Measurements from ENCODE around the gene PRRX1. TPM values are rescaled to one million over a fixed set of nuclear protein-coding genes. Genes with fewer than 3 reads are reported as not detected.

Gene PRRX1
- polyA plus RNA-seq, 3 donors: not detected

- H3K4me3 Mint-ChIP-seq: no peak overlapping the region
- WGBS (ENCODE audit: insufficient coverage): 90% methylated on average over 1 of the region's 1 CpG
These were observed 37.1 kb downstream of the PRRX1 start for GRCh38 chr1:170700842-170701615.

DNA sequence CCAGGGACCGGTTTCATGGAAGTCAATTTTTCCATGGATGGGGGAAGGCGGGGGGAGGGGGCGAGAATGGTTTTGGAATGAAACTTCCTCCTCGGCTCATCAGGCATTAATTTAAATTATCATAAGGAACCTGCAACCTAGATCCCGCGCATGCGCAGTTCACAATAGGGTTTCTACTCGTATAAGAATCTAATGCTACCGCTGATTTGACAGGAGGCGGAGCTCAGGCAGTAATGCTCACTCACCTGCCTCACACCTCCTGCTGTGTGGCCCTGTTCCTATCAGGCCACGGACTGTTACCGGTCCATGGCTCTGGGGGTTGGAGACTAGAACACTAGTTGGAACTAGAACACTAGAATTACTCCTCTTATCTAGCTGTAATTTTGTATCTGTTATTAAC, 38.0 kb downstream of the PRRX1 start:
- Mint-ChIP-seq H3K27ac (no peak overlapping the region), H3K27me3 (ENCODE audit: low read depth in 3 of 3) (peaks cover 0 to 4% (median 2%) of the 10 kb centered on the region in 3 donors), H3K4me1 (no peaks in the 10 kb centered on the region), H3K9me3 (peaks cover 0 to 4% (median 0%) of the 10 kb centered on the region in 7 donors), H3K4me3 (no peak overlapping the region), H3K36me3 (no peaks in the 10 kb centered on the region)
- TF ChIP-seq, protein P1, sequence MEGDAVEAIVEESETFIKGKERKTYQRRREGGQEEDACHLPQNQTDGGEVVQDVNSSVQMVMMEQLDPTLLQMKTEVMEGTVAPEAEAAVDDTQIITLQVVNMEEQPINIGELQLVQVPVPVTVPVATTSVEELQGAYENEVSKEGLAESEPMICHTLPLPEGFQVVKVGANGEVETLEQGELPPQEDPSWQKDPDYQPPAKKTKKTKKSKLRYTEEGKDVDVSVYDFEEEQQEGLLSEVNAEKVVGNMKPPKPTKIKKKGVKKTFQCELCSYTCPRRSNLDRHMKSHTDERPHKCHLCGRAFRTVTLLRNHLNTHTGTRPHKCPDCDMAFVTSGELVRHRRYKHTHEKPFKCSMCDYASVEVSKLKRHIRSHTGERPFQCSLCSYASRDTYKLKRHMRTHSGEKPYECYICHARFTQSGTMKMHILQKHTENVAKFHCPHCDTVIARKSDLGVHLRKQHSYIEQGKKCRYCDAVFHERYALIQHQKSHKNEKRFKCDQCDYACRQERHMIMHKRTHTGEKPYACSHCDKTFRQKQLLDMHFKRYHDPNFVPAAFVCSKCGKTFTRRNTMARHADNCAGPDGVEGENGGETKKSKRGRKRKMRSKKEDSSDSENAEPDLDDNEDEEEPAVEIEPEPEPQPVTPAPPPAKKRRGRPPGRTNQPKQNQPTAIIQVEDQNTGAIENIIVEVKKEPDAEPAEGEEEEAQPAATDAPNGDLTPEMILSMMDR (IDR thresholded peaks at IDR 0.05): no peak
- Histone ChIP-seq H3K27me3 (ENCODE audit: control insufficient read depth in 2 of 2, insufficient read depth in 2 of 2, low read length in 2 of 2) (no peaks in the 10 kb centered on the region), H3K4me1 (ENCODE audit: control insufficient read depth in 1 of 2, insufficient read depth in 2 of 2, low read length in 2 of 2) (no peaks in the 10 kb centered on the region), H3K36me3 (replicated peaks in 1 of 2; ENCODE audit: control insufficient read depth in 1 of 2, insufficient read depth in 2 of 2, low read length in 2 of 2) (no peaks in the 10 kb centered on the region), H4K20me1 (ENCODE audit: insufficient read depth, low read length) (no peaks in the 10 kb centered on the region), H3K9me3 (replicated peaks in 1 of 2; ENCODE audit: control insufficient read depth in 1 of 2, insufficient read depth in 1 of 2, low read length in 2 of 2) (peaks cover 0 to 3% of the 10 kb centered on the region in 2 donors), H3K4me2 (replicated peaks; ENCODE audit: extremely low read depth, low read length, poor library complexity, severe bottlenecking) (no peak overlapping the region), H3K79me2 (ENCODE audit: insufficient read depth, low read length) (no peaks in the 10 kb centered on the region), H2AFZ (ENCODE audit: insufficient read depth, low read depth, low read length, poor library complexity, severe bottlenecking) (no peak overlapping the region), H3K9ac (ENCODE audit: insufficient read depth, low read length, poor library complexity, severe bottlenecking) (no peak overlapping the region), H3K4me3 (replicated peaks in 1 of 3; ENCODE audit: low read depth in 2 of 3, low read length in 3 of 3) (no peak overlapping the region), H3K27ac (ENCODE audit: low read depth in 1 of 2, low read length in 2 of 2) (no peak overlapping the region)
- 97% methylated on average over 5 of the region's 12 CpGs for WGBS (ENCODE audit: insufficient coverage)
- DNase-seq: no peak
- intact Hi-C loops (cut with micrococcal nuclease): no loop called here

More at GRCh38 chr1:170700842-170701615, 37.1 kb downstream of the PRRX1 start:
- H3K4me1 Mint-ChIP-seq: no peaks in the 10 kb centered on the region
- H3K4me2 ChIP-seq (replicated peaks; ENCODE audit: extremely low read depth, low read length, poor library complexity, severe bottlenecking): no peak overlapping the region
- no peaks in the 10 kb centered on the region for H3K4me1 ChIP-seq (ENCODE audit: control insufficient read depth in 1 of 2, insufficient read depth in 2 of 2, low read length in 2 of 2)
- no peak overlapping the region for H3K9ac ChIP-seq (ENCODE audit: insufficient read depth, low read length, poor library complexity, severe bottlenecking)
- no peaks in the 10 kb centered on the region for H3K36me3 ChIP-seq (replicated peaks in 1 of 2; ENCODE audit: control insufficient read depth in 1 of 2, insufficient read depth in 2 of 2, low read length in 2 of 2)
- H3K36me3 Mint-ChIP-seq: no peaks in the 10 kb centered on the region
- H4K20me1 ChIP-seq (ENCODE audit: insufficient read depth, low read length): no peaks in the 10 kb centered on the region
- DNase-seq: no peak
- H3K9me3 Mint-ChIP-seq: peaks cover 0 to 4% (median 0%) of the 10 kb centered on the region in 7 donors
- TF ChIP-seq, protein P1 (IDR thresholded peaks at IDR 0.05): no peak
- H2AFZ ChIP-seq (ENCODE audit: insufficient read depth, low read depth, low read length, poor library complexity, severe bottlenecking): no peak overlapping the region
- no peak overlapping the region for H3K27ac ChIP-seq (ENCODE audit: low read depth in 1 of 2, low read length in 2 of 2)
- peaks cover 0 to 3% of the 10 kb centered on the region in 2 donors for H3K9me3 ChIP-seq (replicated peaks in 1 of 2; ENCODE audit: control insufficient read depth in 1 of 2, insufficient read depth in 1 of 2, low read length in 2 of 2)
- no peak overlapping the region for H3K27ac Mint-ChIP-seq
- H3K27me3 Mint-ChIP-seq (ENCODE audit: low read depth in 3 of 3): peaks cover 0 to 4% (median under 1%) of the 10 kb centered on the region in 3 donors
- intact Hi-C loops (cut with micrococcal nuclease): no loop called here
- H3K27me3 ChIP-seq (ENCODE audit: control insufficient read depth in 2 of 2, insufficient read depth in 2 of 2, low read length in 2 of 2): no peaks in the 10 kb centered on the region
- H3K79me2 ChIP-seq (ENCODE audit: insufficient read depth, low read length): no peaks in the 10 kb centered on the region
- H3K4me3 ChIP-seq (replicated peaks in 1 of 3; ENCODE audit: low read depth in 2 of 3, low read length in 3 of 3): no peak overlapping the region
